H1 (cell line): ENCODE results near the gene TLR9. TPM values are rescaled to one million over a fixed set of nuclear protein-coding genes. Genes with fewer than 3 reads are reported as not detected.

ENCODE experiments used
- CTCF ChIA-PET: fragments of 300-600 bp; sonication (Branson Sonifier 250); formaldehyde crosslinking; loops from one replicate; lab custom pipeline; 2021; ENCODE audit not compliant: partially characterized antibody; lab: Charles Lee
- POLR2A ChIA-PET: fragments of 300-600 bp; sonication (Branson Sonifier 250); formaldehyde crosslinking; loops from one replicate; lab custom pipeline; 2021; ENCODE audit warnings: inconsistent platforms; ENCODE audit not compliant: partially characterized antibody; lab: Charles Lee
- DNase-seq, 2 experiments: peaks; one replicate each; pipeline versions ENCODE4 v3.0.0 to v3.0.0-alpha.2; 2010 to 2022; ENCODE audit warnings: low spot score in 2 of 2, low read depth in 1 of 2, mixed read lengths in 1 of 2
- FAIRE-seq: peaks from 2 replicates; lab custom pipeline; 2011; peaks lifted over from hg19 to GRCh38; lab: Jason Lieb, UNC
- H2AFZ ChIP-seq: 2 replicates; pipeline ENCODE4 v1.8.1; 2012; ENCODE audit warnings: low read length, inconsistent platforms
- H2AK5ac ChIP-seq: 2 replicates; pipeline ENCODE4 v1.6.1; 2013; ENCODE audit warnings: low read depth, low read length
- H2BK120ac ChIP-seq: replicated peaks from 2 replicates; pipeline ENCODE3; 2013; ENCODE audit warnings: low read depth, low read length, inconsistent platforms
- H2BK12ac ChIP-seq: 2 replicates; pipeline ENCODE4 v1.6.1; 2013; ENCODE audit warnings: low read depth, low read length
- H2BK15ac ChIP-seq: 2 replicates; pipeline ENCODE4 v1.6.1; 2013; ENCODE audit warnings: low read length
- H2BK20ac ChIP-seq: 2 replicates; pipeline ENCODE4 v1.6.1; 2013; ENCODE audit warnings: low read length
- H2BK5ac ChIP-seq: 2 replicates; pipeline ENCODE4 v1.6.1; 2013; ENCODE audit warnings: low read depth, low read length
- H3K14ac ChIP-seq: 2 replicates; pipeline ENCODE4 v1.6.1; 2013; ENCODE audit warnings: inconsistent platforms; ENCODE audit not compliant: insufficient read length
- H3K18ac ChIP-seq: 2 replicates; pipeline ENCODE4 v1.6.1; 2013; ENCODE audit warnings: low read length; ENCODE audit errors: extremely low read depth
- H3K23ac ChIP-seq: 2 replicates; pipeline ENCODE4 v1.6.1; 2013; ENCODE audit warnings: inconsistent platforms; ENCODE audit not compliant: insufficient read length
- H3K23me2 ChIP-seq: 2 replicates; pipeline ENCODE4 v1.6.1; 2013; ENCODE audit warnings: low read depth, low read length
- H3K27ac ChIP-seq: 2 replicates; pipeline ENCODE4 v1.6.1; 2011; ENCODE audit warnings: low read depth, low read length, inconsistent platforms
- H3K27me3 ChIP-seq, 4 experiments: replicated peaks in 1 of 4; 1 replicate in 1 of 4; 2 replicates in 3 of 4; pipeline versions ENCODE4 v1.6.1 to v1.8.1; 2011 to 2013; ENCODE audit warnings: low read length in 3 of 4, mild to moderate bottlenecking in 3 of 4, inconsistent platforms in 2 of 4, mixed read lengths in 2 of 4, moderate library complexity in 1 of 4; ENCODE audit not compliant: control insufficient read depth in 3 of 4, insufficient read depth in 3 of 4; ENCODE audit errors: extremely low read depth in 1 of 4
- H3K36me3 ChIP-seq, 4 experiments: 2 replicates each; pipeline versions ENCODE4 v1.6.1 to v1.8.1; 2011 to 2013; ENCODE audit warnings: mild to moderate bottlenecking in 4 of 4, low read length in 3 of 4, moderate library complexity in 2 of 4, control low read depth in 1 of 4, inconsistent platforms in 1 of 4; ENCODE audit not compliant: insufficient read depth in 4 of 4, control insufficient read depth in 2 of 4
- H3K4ac ChIP-seq: replicated peaks from 2 replicates; pipeline ENCODE3; 2013; ENCODE audit warnings: low read length, low read depth, mixed read lengths, inconsistent platforms; ENCODE audit not compliant: insufficient read length
- H3K4me1 ChIP-seq, 4 experiments: replicated peaks in 1 of 4; 1 replicate in 1 of 4; 2 replicates in 3 of 4; pipeline versions ENCODE4 v1.6.1 to v1.8.1; 2011 to 2013; ENCODE audit warnings: low read length in 3 of 4, inconsistent platforms in 2 of 4, mixed read lengths in 1 of 4; ENCODE audit not compliant: insufficient read depth in 4 of 4, control insufficient read depth in 3 of 4
- H3K4me2 ChIP-seq, 2 experiments: 2 replicates each; pipeline versions ENCODE4 v1.6.1 to v1.8.1; 2011 to 2013; ENCODE audit warnings: low read depth in 2 of 2, low read length in 2 of 2, control low read depth in 1 of 2, inconsistent platforms in 1 of 2, mild to moderate bottlenecking in 1 of 2; ENCODE audit not compliant: insufficient read depth in 1 of 2
- H3K4me3 ChIP-seq, 4 experiments: fragments of 200-600, 300-600 bp in 1 of 4; sonication (generic), shearing (Covaris generic), sonication (Bioruptor Twin) in 1 of 4; 2 replicates each; pipeline versions ENCODE4 v1.5.1 to v1.8.1; 2011 to 2016; ENCODE audit warnings: low read length in 4 of 4, low read depth in 3 of 4, control low read depth in 2 of 4, inconsistent platforms in 2 of 4, mild to moderate bottlenecking in 2 of 4, mixed read lengths in 1 of 4, moderate library complexity in 1 of 4; ENCODE audit not compliant: insufficient read depth in 2 of 4; ENCODE audit errors: extremely low read depth in 1 of 4
- H3K56ac ChIP-seq: replicated peaks from 2 replicates; pipeline ENCODE3; 2013; ENCODE audit warnings: low read depth, mild to moderate bottlenecking, mixed read lengths, low read length, inconsistent platforms; ENCODE audit not compliant: insufficient read length
- H3K79me1 ChIP-seq: 2 replicates; pipeline ENCODE4 v1.6.1; 2013; ENCODE audit warnings: low read depth, low read length, control low read depth
- H3K79me2 ChIP-seq, 2 experiments: 2 replicates each; pipeline versions ENCODE4 v1.6.1 to v1.8.1; 2012 to 2013; ENCODE audit warnings: low read length in 2 of 2, mild to moderate bottlenecking in 2 of 2, inconsistent platforms in 1 of 2; ENCODE audit not compliant: insufficient read depth in 2 of 2, control insufficient read depth in 1 of 2
- H3K9ac ChIP-seq, 4 experiments: replicated peaks in 1 of 4; 1 replicate in 1 of 4; 2 replicates in 3 of 4; pipeline versions ENCODE4 v1.6.1 to v1.8.1; 2011 to 2013; ENCODE audit warnings: low read depth in 3 of 4, low read length in 3 of 4, control low read depth in 2 of 4, mild to moderate bottlenecking in 2 of 4, moderate library complexity in 2 of 4, inconsistent platforms in 1 of 4; ENCODE audit errors: extremely low read depth in 1 of 4
- H3K9me3 ChIP-seq, 2 experiments: 2 replicates each; pipeline versions ENCODE4 v1.6.1 to v1.8.1; 2012 to 2013; ENCODE audit warnings: mild to moderate bottlenecking in 2 of 2, moderate library complexity in 2 of 2, control low read depth in 1 of 2, inconsistent platforms in 1 of 2, low read depth in 1 of 2, low read length in 1 of 2, mixed read lengths in 1 of 2; ENCODE audit not compliant: insufficient read depth in 2 of 2
- H4K20me1 ChIP-seq, 2 experiments: replicated peaks in 1 of 2; 2 replicates each; pipeline versions ENCODE3 to v1.8.1; 2011 to 2013; ENCODE audit warnings: inconsistent platforms in 2 of 2, low read length in 2 of 2, mild to moderate bottlenecking in 1 of 2; ENCODE audit not compliant: insufficient read depth in 2 of 2, control insufficient read depth in 1 of 2
- H4K5ac ChIP-seq: 2 replicates; pipeline ENCODE4 v1.6.1; 2013; ENCODE audit warnings: low read length, low read depth, mixed read lengths, inconsistent platforms; ENCODE audit not compliant: insufficient read length
- H4K8ac ChIP-seq: 2 replicates; pipeline ENCODE4 v1.8.0; 2013; ENCODE audit warnings: mild to moderate bottlenecking, moderate library complexity, low read length, inconsistent platforms; ENCODE audit not compliant: insufficient read depth; ENCODE audit errors: extremely low read depth
- H4K91ac ChIP-seq: replicated peaks from 2 replicates; pipeline ENCODE3; 2013; ENCODE audit warnings: low read length, mixed read lengths, inconsistent platforms; ENCODE audit not compliant: insufficient read length
- CREB1 ChIP-seq: IDR thresholded peaks from 2 replicates; pipeline ENCODE4 v1.6.1; 2012; ENCODE audit warnings: inconsistent platforms
- EZH2 ChIP-seq: fragments of 200-600 bp; sonication (generic); IDR thresholded peaks from 2 replicates; pipeline ENCODE4 v1.7.1; 2012; ENCODE audit warnings: low read depth, mild to moderate bottlenecking, moderate library complexity, low read length, inconsistent platforms; ENCODE audit not compliant: severe bottlenecking
- RNF2 ChIP-seq: fragments of 200-900, 300-1000 bp; sonication (generic); IDR thresholded peaks from 2 replicates; pipeline ENCODE4 v1.7.1; 2016; ENCODE audit warnings: borderline replicate concordance, low read depth, mild to moderate bottlenecking, antibody characterized with exemption, low read length; ENCODE audit not compliant: poor library complexity, severe bottlenecking; ENCODE audit errors: missing control alignments
- SIX5 ChIP-seq: IDR thresholded peaks from 2 replicates; pipeline ENCODE4 v1.6.1; 2011; ENCODE audit warnings: mild to moderate bottlenecking, low read depth, low read length
- SRF ChIP-seq: IDR thresholded peaks from 2 replicates; pipeline ENCODE4 v1.6.1; 2011; ENCODE audit warnings: mild to moderate bottlenecking, low read depth, low read length, moderate library complexity
- WGBS, 2 experiments: shearing (Covaris generic) in 1 of 2; methylation state at CpG; one replicate each; pipeline versions ENCODE4 v1.1.6 to v1.1.7; 2013 to 2015; ENCODE audit warnings: low lambda C conversion rate in 2 of 2, mixed read lengths in 2 of 2, inconsistent platforms in 1 of 2, low coverage in 1 of 2, missing lambda C conversion rate in 1 of 2; ENCODE audit not compliant: insufficient replicate concordance in 2 of 2, insufficient coverage in 1 of 2, insufficient read length in 1 of 2; ENCODE audit errors: extremely low coverage in 1 of 2, missing lambda C conversion rate in 1 of 2; 5-methylcytosine and 5-hydroxymethylcytosine counted together
- polyA plus RNA-seq, 7 experiments: library from polyadenylated mRNA; depleted of rRNA in 3 of 7; stranded (reverse) in 5 of 7; unstranded in 2 of 7; fragments of >200 nt in 5 of 7; fragments of 200-250 nt in 2 of 7; gene quantifications; 1 replicate in 5 of 7; 2 replicates in 1 of 7; 4 replicates in 1 of 7; pipeline versions ENCODE4 v1.2.1 to v1.2.3, GENCODE V29; 2011 to 2013; ENCODE audit warnings: missing spikeins in 2 of 7, mixed read lengths in 2 of 7
- total RNA-seq: library from RNA; stranded (reverse); fragmentation: NEBNext Ultra II Directional; extraction: Animal tissue kit (Norgen Biotek cat#: 25700); gene quantifications from 2 replicates; pipeline ENCODE4 v1.2.1, GENCODE V29; 2021
- TF ChIP-seq, protein P1 (sequence below): IDR thresholded peaks from 2 replicates; pipeline ENCODE4 v1.6.1; 2012; ENCODE audit warnings: inconsistent platforms

TLR9 gene
- total and polyA plus RNA-seq, 2 of the 8 experiments (the other 6 are each of a cell fraction or from before 2014, with no cell fraction given), result 0.05 TPM; not detected in 1

DNA sequence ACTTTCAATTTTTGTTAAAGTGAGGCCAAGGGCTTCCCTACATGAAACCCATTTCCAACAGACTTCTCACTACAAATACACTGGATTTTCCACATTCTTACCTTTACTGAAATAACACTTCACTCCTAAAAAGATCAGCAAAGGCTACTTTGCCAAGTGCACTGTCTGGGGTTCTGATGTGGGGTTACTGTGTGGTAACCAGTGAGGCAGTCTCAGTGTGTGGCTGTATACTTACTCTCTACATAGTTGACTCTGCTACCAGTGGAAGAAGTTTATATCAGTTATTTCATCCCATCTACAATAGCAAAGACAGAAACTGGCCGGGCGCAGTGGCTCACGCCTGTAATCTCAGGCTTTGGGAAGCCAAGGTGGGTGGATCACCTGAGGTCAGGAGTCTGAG, 47.4 kb upstream of the TLR9 start:
- H3K27me3 ChIP-seq, result no peaks in the 10 kb centered on the region
- H3K4me3 ChIP-seq, result no peak overlapping the region
- no peak overlapping the region for H2AFZ ChIP-seq
- H2BK15ac ChIP-seq, result no peak overlapping the region
- ChIA-PET POLR2A (interaction anchor here (1.1 to 2.4 kb wide), 2 partner anchors 17 to 20 kb away, joined by 4 to 9 read pairs; no protein-coding TSS in a partner anchor), CTCF (interaction anchor here (1.0 to 2.3 kb wide), 4 partner anchors 42 to 71 kb away, joined by 3 to 9 read pairs (median 5); no protein-coding TSS in a partner anchor)
- H3K9ac ChIP-seq, result no peak overlapping the region
- no peak for DNase-seq
- peaks cover 8% of the 10 kb centered on the region for H3K79me1 ChIP-seq
- no peak overlapping the region for H3K27ac ChIP-seq
- H2BK12ac ChIP-seq, result no peak overlapping the region
- H3K4ac ChIP-seq, result no peak overlapping the region
- FAIRE-seq, result no peak
- no peak overlapping the region for H3K14ac ChIP-seq
- H2AK5ac ChIP-seq, result no peak overlapping the region
- H4K91ac ChIP-seq, result no peak overlapping the region
- no peak overlapping the region for H3K23ac ChIP-seq
- TF ChIP-seq SIX5, result no peak
- TF ChIP-seq CREB1, result no peak
- no peak for TF ChIP-seq EZH2
- TF ChIP-seq, protein P1, sequence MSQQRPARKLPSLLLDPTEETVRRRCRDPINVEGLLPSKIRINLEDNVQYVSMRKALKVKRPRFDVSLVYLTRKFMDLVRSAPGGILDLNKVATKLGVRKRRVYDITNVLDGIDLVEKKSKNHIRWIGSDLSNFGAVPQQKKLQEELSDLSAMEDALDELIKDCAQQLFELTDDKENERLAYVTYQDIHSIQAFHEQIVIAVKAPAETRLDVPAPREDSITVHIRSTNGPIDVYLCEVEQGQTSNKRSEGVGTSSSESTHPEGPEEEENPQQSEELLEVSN, result no peak
- no peak for TF ChIP-seq SRF
- TF ChIP-seq RNF2, result no peak
- no peak overlapping the region for H2BK20ac ChIP-seq
- no peak overlapping the region for H2BK5ac ChIP-seq
- H3K4me2 ChIP-seq, result no peak overlapping the region
- H4K8ac ChIP-seq, result no peak overlapping the region
- no peak overlapping the region for H3K18ac ChIP-seq
- 67% methylated on average over 3 of the region's 3 CpGs; no CpG with 5 or more reads in 1 of the 2 experiments for WGBS, 2 experiments
- no peak overlapping the region for H3K56ac ChIP-seq
- H4K5ac ChIP-seq, result no peak overlapping the region
- no peaks in the 10 kb centered on the region for H3K9me3 ChIP-seq
- H4K20me1 ChIP-seq, result peaks cover 19 to 24% of the 10 kb centered on the region in 2 experiments
- peaks cover 8% of the 10 kb centered on the region for H3K23me2 ChIP-seq
- peaks cover 11 to 33% (median 19%) of the 10 kb centered on the region in 4 experiments; a peak in 7 of 8 replicates for H3K36me3 ChIP-seq
- peaks cover 51 to 94% of the 10 kb centered on the region in 2 experiments for H3K79me2 ChIP-seq
- H3K4me1 ChIP-seq, result peaks cover 0 to 3% (median 0%) of the 10 kb centered on the region in 4 experiments; a peak in 3 of 7 replicates
- no peak overlapping the region for H2BK120ac ChIP-seq
